HG03342 (cell line): ENCODE results near the gene BMERB1.

Source experiments
- ATAC-seq: cut with Tn5 transposase; IDR thresholded peaks from one replicate; pipeline ENCODE4 v1.9.1; 2021; ENCODE audit warnings: mild to moderate bottlenecking, moderate library complexity; ENCODE audit not compliant: unreplicated experiment

The BMERB1 gene

GRCh38 chr16:15493466-15494180 is 59.2 kb downstream of the BMERB1 start:
- ATAC-seq = no peak

GRCh38 chr16:15494236-15494635 is 59.8 kb downstream of the BMERB1 start:
- ATAC-seq = no peak

- no peak for ATAC-seq
These were observed 61.5 kb downstream of the BMERB1 start for GRCh38 chr16:15495898-15496297.

- no peak for ATAC-seq
These were observed 64.2 kb downstream of the BMERB1 start for GRCh38 chr16:15498427-15499175.

- no peak for ATAC-seq
These were observed 67.8 kb downstream of the BMERB1 start for GRCh38 chr16:15502041-15502725.

GRCh38 chr16:15506441-15506840 is 72.1 kb downstream of the BMERB1 start:
- no peak for ATAC-seq

- no peak for ATAC-seq
These were observed 73.0 kb downstream of the BMERB1 start for GRCh38 chr16:15507301-15507958.

- ATAC-seq = no peak
These were observed 73.7 kb downstream of the BMERB1 start for GRCh38 chr16:15507959-15508627.

- no peak for ATAC-seq
These were observed 74.7 kb downstream of the BMERB1 start for GRCh38 chr16:15509051-15509592.

- ATAC-seq = no peak
These were observed 75.5 kb downstream of the BMERB1 start for GRCh38 chr16:15509593-15510535.

- ATAC-seq = no peak
These were observed 76.6 kb downstream of the BMERB1 start for GRCh38 chr16:15510992-15511391.

GRCh38 chr16:15511759-15512487 is 77.5 kb downstream of the BMERB1 start:
- ATAC-seq = no peak

GRCh38 chr16:15513156-15513555 is 78.8 kb downstream of the BMERB1 start:
- ATAC-seq = no peak

GRCh38 chr16:15515992-15516391 is 81.6 kb downstream of the BMERB1 start:
- no peak for ATAC-seq

GRCh38 chr16:15516609-15517008 is 82.2 kb downstream of the BMERB1 start:
- ATAC-seq = no peak

- no peak for ATAC-seq
These were observed 83.5 kb downstream of the BMERB1 start for GRCh38 chr16:15517743-15518377.

GRCh38 chr16:15518381-15519351 is 84.3 kb downstream of the BMERB1 start:
- ATAC-seq = no peak
